ENCODE results near the gene YPEL1. TPM values are rescaled to one million over a fixed set of nuclear protein-coding genes. Genes with fewer than 3 reads are reported as not detected.

YPEL1 gene
- total and polyA plus RNA-seq, 2 of the 8 experiments (the other 6 are each of a cell fraction or from before 2014, with no cell fraction given), result 6.0 to 6.7 TPM

DNA sequence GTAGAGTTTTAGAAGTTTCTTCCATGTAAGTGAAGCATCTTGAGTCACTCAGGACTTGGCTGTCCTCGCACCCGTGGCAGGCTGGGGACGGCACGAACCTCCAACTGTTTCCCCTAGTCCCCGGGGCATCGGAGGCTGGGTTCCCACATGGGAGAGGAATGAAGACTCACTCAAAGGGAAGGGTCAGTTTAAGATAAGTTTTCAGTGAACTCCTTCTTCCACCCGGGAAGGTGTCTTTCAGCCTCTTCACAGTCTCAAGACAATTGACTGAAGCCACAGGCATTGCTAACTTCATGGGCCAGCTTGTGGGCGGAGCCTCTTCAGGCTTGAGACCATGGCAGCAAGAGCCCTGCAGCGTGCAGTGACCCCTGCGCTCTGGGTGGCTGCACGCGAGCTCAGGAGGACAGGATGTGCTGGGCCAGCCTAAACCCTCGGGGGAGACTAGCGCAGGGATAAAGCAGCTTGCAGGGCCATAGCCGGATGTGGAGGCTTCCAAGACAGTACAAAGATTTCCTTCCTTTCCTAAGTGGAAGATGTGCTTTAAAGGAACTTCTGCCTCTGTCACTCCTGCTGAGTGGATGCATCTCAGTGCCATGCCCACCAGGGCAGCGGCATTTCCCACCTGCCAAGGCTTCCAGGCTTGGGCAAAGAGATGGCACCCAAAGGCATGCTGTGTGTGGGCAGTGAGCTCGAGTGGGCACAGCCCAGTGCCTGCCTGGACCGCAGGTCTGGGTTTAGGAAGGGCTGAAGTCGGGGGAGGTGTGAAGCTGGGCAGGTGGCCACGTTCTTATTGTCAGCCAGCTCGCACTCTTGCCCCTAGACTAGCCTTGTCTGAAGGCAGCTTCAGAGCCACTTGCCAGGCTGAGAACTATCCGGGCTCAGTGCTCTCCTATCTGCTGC lies 36.9 kb downstream of the YPEL1 start:
- H3K4ac ChIP-seq (replicated peaks; ENCODE audit: insufficient read length, low read depth, low read length), result no peak overlapping the region
- H2BK20ac ChIP-seq (ENCODE audit: low read length), result no peak overlapping the region
- H4K20me1 ChIP-seq (replicated peaks in 1 of 2; ENCODE audit: control insufficient read depth in 1 of 2, insufficient read depth in 2 of 2, low read length in 2 of 2), result peaks cover 3 to 4% of the 10 kb centered on the region in 2 experiments
- DNase-seq (ENCODE audit: low read depth in 1 of 2, low spot score in 2 of 2), result no peak
- no peak overlapping the region for H3K4me2 ChIP-seq (ENCODE audit: insufficient read depth in 1 of 2, low read depth in 2 of 2, low read length in 2 of 2)
- no peaks in the 10 kb centered on the region for H3K79me2 ChIP-seq (ENCODE audit: control insufficient read depth in 1 of 2, insufficient read depth in 2 of 2, low read length in 2 of 2)
- no peak overlapping the region for H3K27ac ChIP-seq (ENCODE audit: low read depth, low read length)
- CTCF ChIA-PET (ENCODE audit: partially characterized antibody), result interaction anchor here (1.2 to 1.8 kb wide), 3 partner anchors 10 to 218 kb away, joined by 3 to 5 read pairs (median 3); no protein-coding TSS in a partner anchor
- no peaks in the 10 kb centered on the region for H3K79me1 ChIP-seq (ENCODE audit: low read depth, low read length)
- peak overlapping the region; percentile 35; the same call in 1 of the 2 replicates for H4K8ac ChIP-seq (ENCODE audit: extremely low read depth, insufficient read depth, low read length)
- no peak overlapping the region for H3K56ac ChIP-seq (replicated peaks; ENCODE audit: insufficient read length, low read depth, low read length)
- no peak overlapping the region for H2BK15ac ChIP-seq (ENCODE audit: low read length)
- no peaks in the 10 kb centered on the region for H3K4me1 ChIP-seq (replicated peaks in 1 of 4; ENCODE audit: control insufficient read depth in 3 of 4, insufficient read depth in 4 of 4, low read length in 3 of 4)
- no peak overlapping the region for H4K5ac ChIP-seq (ENCODE audit: insufficient read length, low read depth, low read length)
- no peak overlapping the region for H3K23ac ChIP-seq (ENCODE audit: insufficient read length)
- no peak overlapping the region for H2AFZ ChIP-seq (ENCODE audit: low read length)
- H3K18ac ChIP-seq (ENCODE audit: extremely low read depth, low read length), result no peak overlapping the region
- H3K9me3 ChIP-seq (ENCODE audit: insufficient read depth in 2 of 2, low read depth in 1 of 2, low read length in 1 of 2), result no peaks in the 10 kb centered on the region
- peaks cover 4 to 21% (median 7%) of the 10 kb centered on the region in 4 experiments; a peak in 6 of 8 replicates for H3K36me3 ChIP-seq (ENCODE audit: control insufficient read depth in 2 of 4, insufficient read depth in 4 of 4, low read length in 3 of 4)
- 89% methylated on average over 22 of the region's 22 CpGs; no CpG with 5 or more reads in 1 of the 2 experiments for WGBS, 2 experiments (ENCODE audit: extremely low coverage in 1 of 2, insufficient coverage in 1 of 2, insufficient read length in 1 of 2, insufficient replicate concordance in 2 of 2, low coverage in 1 of 2, low lambda C conversion rate in 2 of 2, missing lambda C conversion rate in 1 of 2)
- H2BK120ac ChIP-seq (replicated peaks; ENCODE audit: low read depth, low read length), result no peak overlapping the region
- no peak for TF ChIP-seq SRF (IDR thresholded peaks at IDR 0.05; ENCODE audit: low read depth, low read length)
- no peak for TF ChIP-seq CBX5 (IDR thresholded peaks at IDR 0.05; ENCODE audit: low read depth, low read length)
- no peak for TF ChIP-seq SUZ12 (IDR thresholded peaks at IDR 0.05; ENCODE audit: low read length)
- no peak for TF ChIP-seq ATF3 (IDR thresholded peaks at IDR 0.05; ENCODE audit: insufficient read depth, low read depth, low read length)
- TF ChIP-seq JUND (IDR thresholded peaks at IDR 0.05; ENCODE audit: low read length), result no peak
- TF ChIP-seq SP2 (IDR thresholded peaks at IDR 0.05; ENCODE audit: low read length), result no peak
- TF ChIP-seq EZH2 (IDR thresholded peaks at IDR 0.05; ENCODE audit: low read depth, low read length, severe bottlenecking), result no peak
- no peak overlapping the region for H3K4me3 ChIP-seq (ENCODE audit: extremely low read depth in 1 of 4, insufficient read depth in 2 of 4, low read depth in 3 of 4, low read length in 4 of 4)
- H3K27me3 ChIP-seq (replicated peaks in 1 of 4; ENCODE audit: control insufficient read depth in 3 of 4, extremely low read depth in 1 of 4, insufficient read depth in 3 of 4, low read length in 3 of 4), result no peaks in the 10 kb centered on the region
- no peak overlapping the region for H2BK12ac ChIP-seq (ENCODE audit: low read depth, low read length)
- no peak overlapping the region for H3K14ac ChIP-seq (ENCODE audit: insufficient read length)
- H3K23me2 ChIP-seq (ENCODE audit: low read depth, low read length), result no peaks in the 10 kb centered on the region; the same call in 1 of the 2 replicates
- POLR2A ChIA-PET (ENCODE audit: partially characterized antibody), result interaction anchor here (0.6 to 1.4 kb wide), 6 partner anchors 9 to 62 kb away, joined by 3 to 6 read pairs (median 3); no protein-coding TSS in a partner anchor
- H3K9ac ChIP-seq (replicated peaks in 1 of 4; ENCODE audit: extremely low read depth in 1 of 4, low read depth in 3 of 4, low read length in 3 of 4), result no peak overlapping the region
- FAIRE-seq, result no peak
- no peak overlapping the region for H2AK5ac ChIP-seq (ENCODE audit: low read depth, low read length)
- H4K91ac ChIP-seq (replicated peaks; ENCODE audit: insufficient read length, low read length), result no peak overlapping the region
- H2BK5ac ChIP-seq (ENCODE audit: low read depth, low read length), result no peak overlapping the region

All from H1 (cell line).